B cell (primary cell): ENCODE data around the gene OGT. TPM values are rescaled to one million over a fixed set of nuclear protein-coding genes. Genes with fewer than 3 reads are reported as not detected.

Experiments used
- ATAC-seq: fragments of 200-7000 bp; cut with Tn5 transposase; one replicate; pipeline ENCODE4 v1.10.0; 2021; ENCODE audit warnings: low read depth, mild to moderate bottlenecking, moderate number of reproducible peaks, moderate library complexity
- CTCF ChIA-PET: fragments of 350-600 bp; sonication (Branson Sonifier 250); formaldehyde crosslinking; loops from one replicate; lab custom pipeline; 2021; ENCODE audit warnings: antibody characterized with exemption, inconsistent platforms; lab: Charles Lee
- POLR2A ChIA-PET: fragments of 350-600 bp; sonication (Branson Sonifier 250); formaldehyde crosslinking; loops from one replicate; lab custom pipeline; 2021; ENCODE audit warnings: antibody characterized with exemption; lab: Charles Lee
- DNase-seq: peaks from one replicate; pipeline ENCODE4 v3.0.0; 2013
- H2AFZ ChIP-seq: 2 replicates; pipeline ENCODE4 v1.6.1; 2012; ENCODE audit warnings: mild to moderate bottlenecking, low read depth, low read length; ENCODE audit not compliant: insufficient read depth, poor library complexity, severe bottlenecking
- H3K27ac ChIP-seq, 2 donors: 1 replicate in 1 of 2; 2 replicates in 1 of 2; pipeline ENCODE4 v1.5.1; 2012 to 2013; ENCODE audit warnings: low read length in 2 of 2, mild to moderate bottlenecking in 2 of 2, moderate library complexity in 1 of 2
- H3K27me3 ChIP-seq, 4 experiments: fragments of 200-600 bp in 1 of 4; sonication (generic) in 1 of 4; replicated peaks in 1 of 4; 1 replicate in 2 of 4; 2 replicates in 2 of 4; pipeline versions ENCODE4 v1.6.1 to v1.7.0; 2013 to 2016; ENCODE audit warnings: low read length in 3 of 4, mild to moderate bottlenecking in 2 of 4, mixed read lengths in 1 of 4, moderate library complexity in 1 of 4; ENCODE audit not compliant: insufficient read depth in 4 of 4, control insufficient read depth in 3 of 4; ENCODE audit errors: control extremely low read depth in 1 of 4
- H3K36me3 ChIP-seq, 2 experiments: replicated peaks in 1 of 2; 1 replicate in 1 of 2; 2 replicates in 1 of 2; pipeline versions ENCODE4 v1.6.1 to v1.7.1; 2013; ENCODE audit warnings: low read length in 1 of 2; ENCODE audit not compliant: insufficient read depth in 2 of 2, control insufficient read depth in 1 of 2; ENCODE audit errors: control extremely low read depth in 1 of 2, extremely low read depth in 1 of 2
- H3K4me1 ChIP-seq, 2 donors: fragments of 200-600 bp in 1 of 2; sonication (generic) in 1 of 2; 1 replicate in 1 of 2; 2 replicates in 1 of 2; pipeline versions ENCODE4 v1.5.1 to v1.6.1; 2013 to 2017; ENCODE audit warnings: low read length in 2 of 2; ENCODE audit not compliant: control insufficient read depth in 2 of 2, insufficient read depth in 2 of 2
- H3K4me2 ChIP-seq: replicated peaks from 2 replicates; pipeline ENCODE3; 2012; ENCODE audit warnings: mild to moderate bottlenecking, low read depth, low read length; ENCODE audit not compliant: poor library complexity, severe bottlenecking
- H3K4me3 ChIP-seq, 5 experiments: fragments of 200-600 bp in 1 of 5; sonication (generic) in 1 of 5; 1 replicate in 3 of 5; 2 replicates in 2 of 5; pipeline versions ENCODE4 v1.5.1 to v1.7.0; 2011 to 2016; ENCODE audit warnings: low read length in 4 of 5, mild to moderate bottlenecking in 4 of 5, low read depth in 2 of 5, control low read depth in 1 of 5, moderate library complexity in 1 of 5; ENCODE audit not compliant: insufficient read depth in 1 of 5; ENCODE audit errors: control extremely low read depth in 1 of 5, extremely low read depth in 1 of 5
- H3K79me2 ChIP-seq: fragments of 200-600 bp; sonication (generic); one replicate; pipeline ENCODE4 v1.6.0; 2016; ENCODE audit warnings: low read length; ENCODE audit not compliant: control insufficient read depth, insufficient read depth
- H3K9ac ChIP-seq: fragments of 200-600 bp; sonication (generic); 2 replicates; pipeline ENCODE4 v1.6.1; 2017; ENCODE audit warnings: mild to moderate bottlenecking, low read length, moderate library complexity
- H3K9me3 ChIP-seq, 3 donors: one replicate each; pipeline versions ENCODE4 v1.6.1 to v1.7.1; 2013; ENCODE audit warnings: low read length in 2 of 3; ENCODE audit not compliant: control insufficient read depth in 2 of 3, insufficient read depth in 1 of 3; ENCODE audit errors: control extremely low read depth in 1 of 3
- H4K20me1 ChIP-seq: 2 replicates; pipeline ENCODE4 v1.6.0; 2012; ENCODE audit warnings: mild to moderate bottlenecking, low read length; ENCODE audit not compliant: insufficient read depth, control insufficient read depth, poor library complexity, severe bottlenecking
- H3K27ac Mint-ChIP-seq: one replicate; pipeline ENCODE4 v1.8.0; 2021; ENCODE audit warnings: mixed read lengths
- H3K27me3 Mint-ChIP-seq: one replicate; pipeline ENCODE4 v1.8.0; 2021; ENCODE audit warnings: mixed read lengths
- H3K4me1 Mint-ChIP-seq: one replicate; pipeline ENCODE4 v1.8.0; 2021; ENCODE audit warnings: mixed read lengths
- H3K4me3 Mint-ChIP-seq: one replicate; pipeline ENCODE4 v1.8.0; 2021; ENCODE audit warnings: mixed read lengths
- H3K9me3 Mint-ChIP-seq: one replicate; pipeline ENCODE4 v1.8.0; 2022; ENCODE audit warnings: mixed read lengths; ENCODE audit not compliant: insufficient read depth
- EZH2 ChIP-seq: IDR thresholded peaks from 2 replicates; pipeline ENCODE4 v1.6.1; 2012; ENCODE audit warnings: borderline replicate concordance, low read depth, mild to moderate bottlenecking, moderate library complexity, low read length; ENCODE audit not compliant: insufficient read depth, poor library complexity, severe bottlenecking
- WGBS: methylation state at CpG from one replicate; pipeline ENCODE4 v1.1.5; 2013; ENCODE audit warnings: missing lambda C conversion rate; ENCODE audit not compliant: insufficient coverage; 5-methylcytosine and 5-hydroxymethylcytosine counted together
- intact Hi-C: fragments of 100-400 bp; cut with micrococcal nuclease; formaldehyde crosslinking; loops from one replicate; pipeline ENCODE4 v1.10.0; 2022
- polyA plus RNA-seq: library from polyadenylated mRNA; depleted of rRNA; stranded (reverse); fragments of >200 nt; gene quantifications from 2 replicates; pipeline ENCODE4 v1.2.3, GENCODE V29; 2012
- total RNA-seq, 2 donors: library from RNA; stranded (reverse); fragments of 120-200 nt in 1 of 2; gene quantifications; 1 replicate in 1 of 2; 2 replicates in 1 of 2; pipeline versions ENCODE4 v1.2.3 to v1.2.4, GENCODE V29; 2013 to 2022
- TF ChIP-seq, protein P1 (sequence below): fragments of 200-600 bp; IDR thresholded peaks from one replicate; pipeline ENCODE4 v1.8.0; 2022; ENCODE audit warnings: antibody characterized with exemption, mild to moderate bottlenecking

Gene OGT
- total and polyA plus RNA-seq, 2 donors (not counting 1 experiment from before 2014, with no cell fraction given): 235 to 307 TPM

DNA sequence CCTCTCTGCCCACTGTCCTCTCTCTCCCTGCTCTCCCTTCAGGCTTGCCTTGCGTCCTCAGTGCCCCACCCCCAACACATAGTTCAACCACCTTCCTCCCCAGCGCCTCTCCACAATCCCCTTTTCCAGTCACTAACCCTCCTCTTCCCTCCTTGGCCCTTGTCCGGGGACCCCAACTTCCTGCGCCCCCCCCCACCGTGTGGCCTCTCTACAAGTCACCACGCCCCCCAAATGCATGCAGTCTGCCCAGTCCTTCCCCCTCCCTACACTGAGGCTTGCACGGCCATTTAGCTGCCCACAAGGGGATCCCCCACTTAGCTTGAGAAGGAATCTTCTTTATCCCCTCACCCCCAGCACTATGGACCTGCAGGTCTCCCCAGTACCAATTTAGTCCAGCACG is 84.8 kb downstream of the OGT start:
- 43% methylated on average over 3 of the region's 8 CpGs for WGBS
- DNase-seq: no peak
- TF ChIP-seq EZH2: no peak
- TF ChIP-seq, protein P1, sequence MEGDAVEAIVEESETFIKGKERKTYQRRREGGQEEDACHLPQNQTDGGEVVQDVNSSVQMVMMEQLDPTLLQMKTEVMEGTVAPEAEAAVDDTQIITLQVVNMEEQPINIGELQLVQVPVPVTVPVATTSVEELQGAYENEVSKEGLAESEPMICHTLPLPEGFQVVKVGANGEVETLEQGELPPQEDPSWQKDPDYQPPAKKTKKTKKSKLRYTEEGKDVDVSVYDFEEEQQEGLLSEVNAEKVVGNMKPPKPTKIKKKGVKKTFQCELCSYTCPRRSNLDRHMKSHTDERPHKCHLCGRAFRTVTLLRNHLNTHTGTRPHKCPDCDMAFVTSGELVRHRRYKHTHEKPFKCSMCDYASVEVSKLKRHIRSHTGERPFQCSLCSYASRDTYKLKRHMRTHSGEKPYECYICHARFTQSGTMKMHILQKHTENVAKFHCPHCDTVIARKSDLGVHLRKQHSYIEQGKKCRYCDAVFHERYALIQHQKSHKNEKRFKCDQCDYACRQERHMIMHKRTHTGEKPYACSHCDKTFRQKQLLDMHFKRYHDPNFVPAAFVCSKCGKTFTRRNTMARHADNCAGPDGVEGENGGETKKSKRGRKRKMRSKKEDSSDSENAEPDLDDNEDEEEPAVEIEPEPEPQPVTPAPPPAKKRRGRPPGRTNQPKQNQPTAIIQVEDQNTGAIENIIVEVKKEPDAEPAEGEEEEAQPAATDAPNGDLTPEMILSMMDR: no peak

DNA sequence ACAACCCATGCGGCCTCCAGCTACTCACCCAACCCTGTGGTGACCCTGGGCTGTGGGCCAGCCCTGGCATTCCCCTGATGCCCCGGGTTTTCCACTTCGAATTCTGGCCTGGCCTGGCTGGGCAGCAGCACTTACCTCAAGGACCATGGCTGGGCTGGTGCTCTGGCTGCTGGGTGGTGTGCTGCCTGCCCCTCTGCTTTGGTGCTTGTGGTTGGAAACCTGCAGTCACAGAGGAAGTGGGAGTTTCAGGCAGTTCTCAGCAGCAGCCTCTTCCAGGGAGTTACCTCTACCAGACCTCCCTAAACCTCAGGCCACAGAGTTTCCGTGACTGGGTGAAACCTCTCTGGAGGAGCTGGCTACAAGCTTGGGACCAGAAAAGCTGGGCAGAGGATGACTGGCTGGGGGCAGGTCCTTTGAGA is 85.4 kb downstream of the OGT start, which contains the start of gene CXCR3:
CXCR3 (minus strand) TSS at position 209 of the 419 bp plus-strand sequence; CDS start at position 147, 62 bp downstream.
- peak within 1 kb of the TSS; percentile 86 for H3K27ac Mint-ChIP-seq
- POLR2A ChIA-PET: interaction anchor here (0.6 to 0.7 kb wide), 2 partner anchors 14 to 1270 kb away, joined by 3 to 4 read pairs; no protein-coding TSS in a partner anchor
- H3K27me3 Mint-ChIP-seq: no peaks in the 10 kb centered on the region
- Histone ChIP-seq H3K36me3 (no peaks in the 10 kb centered on the region), H2AFZ (no peak within 1 kb of the TSS), H3K4me3 (peak within 1 kb of the TSS in 4 of 5 experiments; percentile 22 to 47 (median 32)), H3K9me3 (peaks cover 0 to 14% (median 0%) of the 10 kb centered on the region in 3 donors), H3K4me1 (peaks cover 45 to 63% of the 10 kb centered on the region in 2 donors), H3K27ac (peak within 1 kb of the TSS; percentile 72 to 83), H3K27me3 (no peaks in the 10 kb centered on the region), H3K4me2 (peak within 1 kb of the TSS; percentile 64), H4K20me1 (no peaks in the 10 kb centered on the region), H3K79me2 (no peaks in the 10 kb centered on the region), H3K9ac (peak within 1 kb of the TSS; percentile 22)
- H3K4me1 Mint-ChIP-seq: peaks cover 56% of the 10 kb centered on the region
- H3K9me3 Mint-ChIP-seq: no peaks in the 10 kb centered on the region
- intact Hi-C loops: no loop called here
- TF ChIP-seq EZH2: no peak
- TF ChIP-seq, protein P1: no peak
- WGBS: 6% methylated on average over 2 of the region's 4 CpGs
- ATAC-seq (peak; percentile 48), DNase-seq (peak; percentile 44)
- peak within 1 kb of the TSS; percentile 76 for H3K4me3 Mint-ChIP-seq
- CTCF ChIA-PET: interaction anchor here (1.0 to 1.6 kb wide), 3 partner anchors 19 to 34 kb away, joined by 4 to 5 read pairs (median 4); no protein-coding TSS in a partner anchor

More for the DNA sequence above, 84.8 kb downstream of the OGT start:
- Histone ChIP-seq H3K4me1 (peaks cover 39 to 57% of the 10 kb centered on the region in 2 donors), H3K4me3 (peak overlapping the region in 4 of 5 experiments; percentile 22 to 47 (median 32)), H3K9me3 (peaks cover 0 to 14% (median 0%) of the 10 kb centered on the region in 3 donors), H3K27ac (peak overlapping the region; percentile 44 to 83), H3K4me2 (peak overlapping the region; percentile 64), H3K79me2 (no peaks in the 10 kb centered on the region), H3K27me3 (no peaks in the 10 kb centered on the region), H3K36me3 (peaks cover 0 to 5% of the 10 kb centered on the region in 2 experiments), H4K20me1 (no peaks in the 10 kb centered on the region), H3K9ac (peak overlapping the region; percentile 22), H2AFZ (no peak overlapping the region)
- no peaks in the 10 kb centered on the region for H3K27me3 Mint-ChIP-seq
- H3K9me3 Mint-ChIP-seq: no peaks in the 10 kb centered on the region
- CTCF ChIA-PET: interaction anchor here (1.0 to 1.6 kb wide), 2 partner anchors 20 to 32 kb away, joined by 4 read pairs; no protein-coding TSS in a partner anchor
- no peak for ATAC-seq
- H3K4me1 Mint-ChIP-seq: peaks cover 52% of the 10 kb centered on the region
- POLR2A ChIA-PET: interaction anchor here (0.6 kb wide), 1 partner anchor 1270 kb away, joined by 4 read pairs; no protein-coding TSS in a partner anchor
- intact Hi-C loops: no loop called here
- H3K27ac Mint-ChIP-seq: peak overlapping the region; percentile 86
- H3K4me3 Mint-ChIP-seq: peak overlapping the region; percentile 76
